Heart right ventricle (tissue), 16 donors: ENCODE measurements around the gene NPHP4. TPM values are rescaled to one million over a fixed set of nuclear protein-coding genes. Genes with fewer than 3 reads are reported as not detected.

ENCODE experiments used
- ATAC-seq, 8 donors: fragments of 200-7000 bp; cut with Tn5 transposase; one replicate each; pipeline ENCODE4 v1.9.1; 2020; ENCODE audit warnings: mild to moderate bottlenecking in 8 of 8, moderate library complexity in 8 of 8, moderate number of reproducible peaks in 1 of 8
- DNase-seq, 2 donors: peaks; one replicate each; pipeline ENCODE4 v3.0.0-alpha.2; 2020
- H3K27ac ChIP-seq, 10 donors: fragments of 200-600 bp; sonication (generic) in 2 of 10; one replicate each; pipeline versions ENCODE4 v1.5.0 to v1.8.0; 2020 to 2022; ENCODE audit warnings: mild to moderate bottlenecking in 3 of 10
- H3K27me3 ChIP-seq, 7 donors: fragments of 200-600 bp; one replicate each; pipeline ENCODE4 v1.8.0; 2021 to 2022; ENCODE audit warnings: mild to moderate bottlenecking in 2 of 7
- H3K36me3 ChIP-seq, 9 donors: fragments of 200-600 bp; sonication (generic) in 1 of 9; one replicate each; pipeline versions ENCODE4 v1.5.0 to v1.8.0; 2020 to 2022; ENCODE audit warnings: mild to moderate bottlenecking in 2 of 9
- H3K4me1 ChIP-seq, 9 donors: fragments of 200-600 bp; sonication (generic) in 1 of 9; one replicate each; pipeline versions ENCODE4 v1.5.0 to v1.8.0; 2020 to 2022; ENCODE audit warnings: mild to moderate bottlenecking in 4 of 9
- H3K4me3 ChIP-seq, 10 donors: fragments of 200-600 bp; sonication (generic) in 2 of 10; one replicate each; pipeline versions ENCODE4 v1.5.0 to v1.8.0; 2020 to 2022; ENCODE audit warnings: mild to moderate bottlenecking in 7 of 10, moderate library complexity in 2 of 10
- H3K9me3 ChIP-seq, 11 donors: fragments of 200-600 bp in 10 of 11; sonication (generic) in 2 of 11; one replicate each; pipeline versions ENCODE4 v1.5.0 to v1.8.0; 2013 to 2022; ENCODE audit warnings: mild to moderate bottlenecking in 2 of 11, control low read depth in 1 of 11, moderate library complexity in 1 of 11
- WGBS, 2 donors: extraction: QIAGEN DNeasy Blood & Tissue Kit; methylation state at CpG; one replicate each; pipeline ENCODE4 v1.1.7; 2013; ENCODE audit warnings: inconsistent platforms in 1 of 2; 5-methylcytosine and 5-hydroxymethylcytosine counted together
- intact Hi-C, 10 donors: fragments of 100-400 bp; cut with DNase I; formaldehyde crosslinking; loops; one replicate each; pipeline versions ENCODE4 v1.11.1 to v1.14.2; 2022
- polyA plus RNA-seq, 2 donors: library from polyadenylated mRNA; stranded (reverse); fragments of 200-250 nt; gene quantifications; one replicate each; pipeline ENCODE4 v1.2.3, GENCODE V29; 2013
- total RNA-seq, 10 donors: library from RNA; stranded (reverse); fragmentation: NEBNext Ultra II Directional in 3 of 10; extraction: Animal tissue kit (Norgen Biotek cat#: 25700) in 3 of 10; gene quantifications; one replicate each; pipeline versions ENCODE4 v1.2.1 to v1.2.4, GENCODE V29; 2021 to 2023
- TF ChIP-seq, protein P1 (sequence below), 9 donors: fragments of 200-600 bp; sonication (generic) in 2 of 9; IDR thresholded peaks; one replicate each; pipeline versions ENCODE4 v1.5.0 to v1.8.0; 2021 to 2022; ENCODE audit warnings: antibody characterized with exemption in 9 of 9, mild to moderate bottlenecking in 5 of 9, moderate library complexity in 1 of 9
- donor health status: Arrhythmogenic right ventricular cardiomyopathy.
- donor health status: ischemic (EF 13 %, LVEDD 7.1; RV severe dilation, severe dysfunction).
- donor health status: healthy with polysubstance abuse.
- donor health status: DM: no; HTN: yes; CAD: no.
- donor health status: DM: no; HTN: no; CAD: no.
- donor health status: ischemic (EF 25% LVEDD 6.9; RV normal size, moderate dysfunction).
- donor health status: ischemic (EF 25% LVEDD 5.7; RV mildly dilated, moderate dysfunction).
- donor health status: healthy.
- donor health status: DM: yes; HTN: yes; CAD: no.
- donor health status: Ischemic cardiomyopathy.
- donor health status: ischemic (EF 35%, LVEDD 5.7; RV mildly dilated, moderate dysfunction).
- donor health status: nonischemic (EF 11% LVEDD 7.7; RV severe dilation, severe dysfunction).
- donor health status: DM: yes; HTN: yes; CAD: no.
- donor health status: PGD.
- donor health status: ischemic (EF 29% LVEDD 5.4; RV normal size, mild dysfunction).
- donor health status: nonischemic (EF 23%, LVEDD 6.1; RV moderate dilation, normal function).

NPHP4 gene
- total and polyA plus RNA-seq, 12 donors, result 2.4 to 5.7 (median 3.3) TPM

DNA sequence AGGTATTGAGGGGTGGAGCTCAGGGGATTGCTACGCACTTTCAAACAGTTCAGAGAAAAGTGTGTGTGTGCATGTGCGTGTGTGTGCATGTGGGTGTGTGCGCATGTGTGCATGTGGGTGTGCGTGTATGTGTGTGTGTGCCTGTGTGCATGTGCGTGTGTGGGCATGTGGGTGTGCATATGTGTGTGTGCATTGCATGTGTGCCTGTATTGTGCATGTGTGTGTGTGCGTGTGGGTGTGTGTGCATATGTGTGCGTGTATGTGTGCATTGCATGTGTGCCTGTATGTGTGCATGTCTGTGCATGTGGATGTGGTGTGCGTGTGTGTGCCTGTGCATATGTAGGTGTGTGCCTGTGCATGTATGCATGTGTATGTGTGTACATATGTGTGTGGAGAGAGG is 40.9 kb upstream of the NPHP4 start:
- intact Hi-C loops, result no loop called here
- TF ChIP-seq, protein P1, sequence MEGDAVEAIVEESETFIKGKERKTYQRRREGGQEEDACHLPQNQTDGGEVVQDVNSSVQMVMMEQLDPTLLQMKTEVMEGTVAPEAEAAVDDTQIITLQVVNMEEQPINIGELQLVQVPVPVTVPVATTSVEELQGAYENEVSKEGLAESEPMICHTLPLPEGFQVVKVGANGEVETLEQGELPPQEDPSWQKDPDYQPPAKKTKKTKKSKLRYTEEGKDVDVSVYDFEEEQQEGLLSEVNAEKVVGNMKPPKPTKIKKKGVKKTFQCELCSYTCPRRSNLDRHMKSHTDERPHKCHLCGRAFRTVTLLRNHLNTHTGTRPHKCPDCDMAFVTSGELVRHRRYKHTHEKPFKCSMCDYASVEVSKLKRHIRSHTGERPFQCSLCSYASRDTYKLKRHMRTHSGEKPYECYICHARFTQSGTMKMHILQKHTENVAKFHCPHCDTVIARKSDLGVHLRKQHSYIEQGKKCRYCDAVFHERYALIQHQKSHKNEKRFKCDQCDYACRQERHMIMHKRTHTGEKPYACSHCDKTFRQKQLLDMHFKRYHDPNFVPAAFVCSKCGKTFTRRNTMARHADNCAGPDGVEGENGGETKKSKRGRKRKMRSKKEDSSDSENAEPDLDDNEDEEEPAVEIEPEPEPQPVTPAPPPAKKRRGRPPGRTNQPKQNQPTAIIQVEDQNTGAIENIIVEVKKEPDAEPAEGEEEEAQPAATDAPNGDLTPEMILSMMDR (IDR thresholded peaks at IDR 0.05), result no peak
- no peaks in the 10 kb centered on the region for H3K27me3 ChIP-seq
- no peaks in the 10 kb centered on the region for H3K9me3 ChIP-seq
- DNase-seq, result no peak
- H3K27ac ChIP-seq, result no peak overlapping the region
- 90 to 96% methylated on average over 8 of the region's 8 CpGs for WGBS, 2 donors
- H3K4me1 ChIP-seq, result peaks cover 0 to 32% (median 0%) of the 10 kb centered on the region in 9 donors
- peaks cover 0 to 15% (median 0%) of the 10 kb centered on the region in 9 donors for H3K36me3 ChIP-seq
- no peak overlapping the region for H3K4me3 ChIP-seq
- ATAC-seq, result no peak

DNA sequence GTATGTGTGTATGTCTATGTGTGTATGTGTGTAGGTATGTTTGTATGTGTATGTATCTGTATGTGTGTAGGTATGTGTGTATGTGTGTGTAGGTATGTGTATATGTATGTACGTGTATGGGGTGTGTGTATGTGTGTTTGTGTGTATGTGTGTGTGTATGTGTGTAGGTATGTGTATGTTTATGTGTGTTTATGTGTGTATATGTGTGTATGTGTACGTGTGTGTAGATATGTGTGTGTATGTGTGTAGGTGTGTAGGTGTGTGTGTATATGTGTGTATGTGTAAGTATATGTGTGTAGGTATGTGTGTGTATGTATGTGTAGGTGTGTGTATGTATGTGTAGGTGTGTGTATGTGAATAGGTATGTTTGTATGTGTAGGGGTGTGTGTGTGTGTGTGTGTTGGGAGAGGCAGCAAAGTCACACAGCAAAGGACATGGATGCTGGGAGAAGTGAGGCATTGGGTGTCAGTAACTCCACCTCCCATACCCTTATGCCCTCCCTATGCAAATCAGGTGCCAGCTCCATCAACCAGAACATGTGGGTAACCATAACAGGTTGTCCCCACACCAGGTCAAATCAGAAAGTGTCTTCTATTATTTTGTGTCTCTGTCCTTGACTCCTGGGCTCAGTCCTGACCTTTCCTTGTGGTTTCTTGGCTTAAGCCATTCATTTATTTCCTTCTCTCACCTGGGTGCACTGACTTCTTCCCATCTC is 38.5 kb upstream of the NPHP4 start:
- Histone ChIP-seq H3K4me1 (peaks cover 0 to 30% (median 7%) of the 10 kb centered on the region in 9 donors), H3K27me3 (peaks cover 0 to 2% (median 0%) of the 10 kb centered on the region in 7 donors), H3K36me3 (peaks cover 0 to 15% (median 0%) of the 10 kb centered on the region in 9 donors), H3K27ac (no peak overlapping the region), H3K9me3 (no peaks in the 10 kb centered on the region), H3K4me3 (no peak overlapping the region)
- DNase-seq (no peak), ATAC-seq (no peak)
- intact Hi-C loops, result no loop called here
- TF ChIP-seq, protein P1 (IDR thresholded peaks at IDR 0.05), result no peak
- 93 to 94% methylated on average over 2 of the region's 2 CpGs for WGBS, 2 donors

DNA sequence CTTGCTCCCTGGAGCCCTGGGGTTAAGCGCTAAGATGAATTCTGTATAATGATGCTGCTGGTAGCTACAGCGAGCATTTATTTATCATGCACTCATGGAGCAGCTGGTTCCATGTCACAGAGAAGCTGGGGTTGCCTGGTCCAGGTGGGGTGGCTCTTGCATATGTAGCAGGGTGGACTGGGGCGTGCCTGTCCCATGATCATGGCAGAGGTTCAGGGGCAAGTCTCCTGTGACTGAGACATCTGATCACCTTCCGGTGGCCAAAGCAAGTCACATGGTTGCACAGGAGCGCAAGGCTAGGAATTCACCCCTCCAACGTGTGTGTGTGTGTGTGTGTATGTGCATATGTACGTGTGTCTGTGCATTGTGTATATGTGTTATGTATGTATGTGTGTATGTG is 37.9 kb upstream of the NPHP4 start:
- 86 to 89% methylated on average over 7 of the region's 7 CpGs for WGBS, 2 donors
- no peak for ATAC-seq

DNA sequence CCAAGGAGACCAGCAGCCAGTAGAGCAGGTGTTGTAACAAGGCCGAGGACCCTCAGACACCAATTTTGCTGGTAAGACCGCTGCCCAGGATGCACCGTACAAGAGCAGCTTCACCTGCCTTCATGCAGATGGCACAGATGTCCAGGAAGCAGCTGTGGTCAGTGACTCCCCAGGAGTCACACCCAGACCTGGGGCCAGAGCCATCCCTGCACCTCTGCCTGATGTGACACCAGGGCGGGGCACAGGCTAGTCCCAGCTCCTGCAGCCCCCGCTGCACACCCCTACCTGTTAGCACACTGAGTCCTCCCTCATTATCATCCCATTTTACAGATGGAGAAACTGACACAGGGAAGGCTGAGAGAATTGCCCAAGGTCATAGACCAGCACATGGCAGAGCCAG is 37.1 kb upstream of the NPHP4 start:
- Histone ChIP-seq H3K27ac (peak overlapping the region in 1 of 10 donors; percentile 84), H3K36me3 (peaks cover 0 to 11% (median 0%) of the 10 kb centered on the region in 9 donors), H3K9me3 (no peaks in the 10 kb centered on the region), H3K4me3 (no peak overlapping the region), H3K4me1 (peaks cover 0 to 37% (median 15%) of the 10 kb centered on the region in 9 donors), H3K27me3 (peaks cover 0 to 15% (median 0%) of the 10 kb centered on the region in 7 donors)
- no peak for ATAC-seq
- TF ChIP-seq, protein P1 (IDR thresholded peaks at IDR 0.05), result no peak
- 94 to 99% methylated on average over 5 of the region's 5 CpGs for WGBS, 2 donors
- DNase-seq, result no peak
- intact Hi-C loops, result no loop called here

More for the DNA sequence above, 37.9 kb upstream of the NPHP4 start:
- intact Hi-C loops, result no loop called here
- peaks cover 0 to 13% (median 0%) of the 10 kb centered on the region in 9 donors for H3K36me3 ChIP-seq
- H3K9me3 ChIP-seq, result no peaks in the 10 kb centered on the region
- TF ChIP-seq, protein P1 (IDR thresholded peaks at IDR 0.05), result no peak
- no peak for DNase-seq
- H3K27me3 ChIP-seq, result peaks cover 0 to 8% (median 0%) of the 10 kb centered on the region in 7 donors
- H3K4me3 ChIP-seq, result no peak overlapping the region
- no peak overlapping the region for H3K27ac ChIP-seq
- peaks cover 0 to 36% (median 12%) of the 10 kb centered on the region in 9 donors for H3K4me1 ChIP-seq
